K562 (cell line): ENCODE results near the gene PMM1. TPM values are rescaled to one million over a fixed set of nuclear protein-coding genes. Genes with fewer than 3 reads are reported as not detected.
A peak's percentile ranks its signal among the peaks of the same experiment; 100 is the strongest.

Experiments used
- AFF4 ChIP-seq: sonication (generic); formaldehyde crosslinking; IDR thresholded peaks from 2 replicates; pipeline ENCODE4 v1.8.0; 2023; ENCODE audit warnings: mild to moderate bottlenecking, missing genetic modification reagents
- CBFA2T2 ChIP-seq: fragments of 450-650 bp; conservative IDR thresholded peaks from 2 replicates; pipeline ENCODE4 v1.6.1; 2017; ENCODE audit warnings: mild to moderate bottlenecking
- HCFC1 ChIP-seq: IDR thresholded peaks from 2 replicates; pipeline ENCODE4 v1.6.1; 2012; ENCODE audit warnings: low read depth, low read length, improper control_type of control experiment
- HDAC2 ChIP-seq: fragments of 450-650 bp; IDR thresholded peaks from 2 replicates; pipeline ENCODE4 v1.6.1; 2016; ENCODE audit warnings: mild to moderate bottlenecking
- KLF10 ChIP-seq: fragments of 250-450 bp; sonication (Bioruptor Pico); IDR thresholded peaks from 2 replicates; pipeline ENCODE4 v1.6.1; 2021; ENCODE audit warnings: matching md5 sums
- LARP7 ChIP-seq: fragments of 450-650 bp; IDR thresholded peaks from 2 replicates; pipeline ENCODE4 v1.6.1; 2016
- MYC ChIP-seq, 2 experiments: fragments of 250-450 bp in 1 of 2; sonication (Bioruptor Pico) in 1 of 2; IDR thresholded peaks; 2 replicates each; pipeline versions ENCODE4 v1.5.1 to v1.6.1; 2012 to 2021; ENCODE audit warnings: low read depth in 2 of 2, borderline replicate concordance in 1 of 2, improper control_type of control experiment in 1 of 2, low read length in 1 of 2, mild to moderate bottlenecking in 1 of 2, moderate library complexity in 1 of 2
- SETDB1 ChIP-seq: IDR thresholded peaks from one replicate; pipeline ENCODE4 v1.6.1; 2012; ENCODE audit warnings: low read length, control low read depth, inconsistent platforms
- U2AF1 ChIP-seq: fragments of 200-400 bp; formaldehyde crosslinking; optimal IDR thresholded peaks from 2 replicates; pipeline ENCODE3; 2017; ENCODE audit warnings: mild to moderate bottlenecking, low read depth, low read length, moderate library complexity
- ZBTB12 ChIP-seq: fragments of 250-450 bp; sonication (Bioruptor Pico); IDR thresholded peaks from 2 replicates; pipeline ENCODE4 v1.4.0; 2020
- ZBTB8A ChIP-seq: fragments of 450-650 bp; IDR thresholded peaks from 2 replicates; pipeline ENCODE4 v1.6.1; 2018; ENCODE audit warnings: mild to moderate bottlenecking, moderate library complexity; ENCODE audit not compliant: partially characterized antibody
- ZNF583 ChIP-seq: fragments of 250-450 bp; sonication (Bioruptor Pico); IDR thresholded peaks from 2 replicates; pipeline ENCODE4 v1.4.0; 2020
- ZNF766 ChIP-seq: fragments of 200-800 bp; sonication (Bioruptor generic); conservative IDR thresholded peaks from 2 replicates; pipeline ENCODE4 v1.6.1; 2016; ENCODE audit warnings: missing genetic modification characterization, missing compliant biosample characterization
- polyA plus RNA-seq, 8 experiments: library from polyadenylated mRNA; depleted of rRNA in 4 of 8; stranded (reverse) in 5 of 8; unstranded in 3 of 8; fragments of >200 nt; fragmentation: Nextera tagmentation in 2 of 8; fragmentation: Illumina TruSeq in 1 of 8; extraction: Ambion mirVana in 2 of 8; extraction: Trizol in 1 of 8; gene quantifications; 2 replicates each; pipeline versions ENCODE4 v1.2.1 to v1.2.3, GENCODE V29; 2011 to 2014; ENCODE audit warnings: inconsistent platforms in 1 of 8, missing spikeins in 1 of 8
- total RNA-seq, 7 experiments: library from RNA; depleted of rRNA in 6 of 7; stranded (reverse); fragments of >200 nt in 6 of 7; fragmentation: Illumina TruSeq in 2 of 7; extraction: Trizol in 2 of 7; gene quantifications; 2 replicates each; pipeline versions ENCODE4 v1.2.1 to v1.2.3, GENCODE V29; 2011 to 2021; ENCODE audit warnings: low replicate concordance in 1 of 7
- TF ChIP-seq, protein P1 (sequence below), 2 experiments: fragments of 450-650 bp; formaldehyde crosslinking in 1 of 2; IDR thresholded peaks; 2 replicates each; pipeline versions ENCODE4 v1.4.0 to v1.6.1; 2014 to 2020; ENCODE audit warnings: mild to moderate bottlenecking in 2 of 2, borderline replicate concordance in 1 of 2, low read depth in 1 of 2

Gene PMM1
- total and polyA plus RNA-seq, 9 of the 15 experiments (the other 6 are each of a cell fraction or from before 2014, with no cell fraction given) = 10.2 to 31.7 (median 20.3) TPM

GRCh38 chr22:41621099-41621910 is 31.7 kb upstream of the PMM1 start, which contains the start of gene XRCC6 (continued):
- TF ChIP-seq, protein P1, sequence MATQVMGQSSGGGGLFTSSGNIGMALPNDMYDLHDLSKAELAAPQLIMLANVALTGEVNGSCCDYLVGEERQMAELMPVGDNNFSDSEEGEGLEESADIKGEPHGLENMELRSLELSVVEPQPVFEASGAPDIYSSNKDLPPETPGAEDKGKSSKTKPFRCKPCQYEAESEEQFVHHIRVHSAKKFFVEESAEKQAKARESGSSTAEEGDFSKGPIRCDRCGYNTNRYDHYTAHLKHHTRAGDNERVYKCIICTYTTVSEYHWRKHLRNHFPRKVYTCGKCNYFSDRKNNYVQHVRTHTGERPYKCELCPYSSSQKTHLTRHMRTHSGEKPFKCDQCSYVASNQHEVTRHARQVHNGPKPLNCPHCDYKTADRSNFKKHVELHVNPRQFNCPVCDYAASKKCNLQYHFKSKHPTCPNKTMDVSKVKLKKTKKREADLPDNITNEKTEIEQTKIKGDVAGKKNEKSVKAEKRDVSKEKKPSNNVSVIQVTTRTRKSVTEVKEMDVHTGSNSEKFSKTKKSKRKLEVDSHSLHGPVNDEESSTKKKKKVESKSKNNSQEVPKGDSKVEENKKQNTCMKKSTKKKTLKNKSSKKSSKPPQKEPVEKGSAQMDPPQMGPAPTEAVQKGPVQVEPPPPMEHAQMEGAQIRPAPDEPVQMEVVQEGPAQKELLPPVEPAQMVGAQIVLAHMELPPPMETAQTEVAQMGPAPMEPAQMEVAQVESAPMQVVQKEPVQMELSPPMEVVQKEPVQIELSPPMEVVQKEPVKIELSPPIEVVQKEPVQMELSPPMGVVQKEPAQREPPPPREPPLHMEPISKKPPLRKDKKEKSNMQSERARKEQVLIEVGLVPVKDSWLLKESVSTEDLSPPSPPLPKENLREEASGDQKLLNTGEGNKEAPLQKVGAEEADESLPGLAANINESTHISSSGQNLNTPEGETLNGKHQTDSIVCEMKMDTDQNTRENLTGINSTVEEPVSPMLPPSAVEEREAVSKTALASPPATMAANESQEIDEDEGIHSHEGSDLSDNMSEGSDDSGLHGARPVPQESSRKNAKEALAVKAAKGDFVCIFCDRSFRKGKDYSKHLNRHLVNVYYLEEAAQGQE (IDR thresholded peaks at IDR 0.05; ENCODE audit: borderline replicate concordance) = peak; percentile 55
- TF ChIP-seq, protein P1 (CRISPR knock-in tag; IDR thresholded peaks at IDR 0.05; ENCODE audit: low read depth) = peak; percentile 55; the same call in 1 of the 2 replicates
- TF ChIP-seq CBFA2T2 = no peak
- no peak for TF ChIP-seq ZNF766 (CRISPR knock-in tag)
- TF ChIP-seq SETDB1 = no peak
- TF ChIP-seq HDAC2 = no peak
- TF ChIP-seq U2AF1 = no peak
- TF ChIP-seq KLF10 (CRISPR knock-in tag) = no peak
- TF ChIP-seq ZBTB8A = no peak
- no peak for TF ChIP-seq ZNF583 (CRISPR knock-in tag)
- TF ChIP-seq AFF4 = 0 out of 2 replicates have a peak, but pooled peaks have one; percentile 82
- 0 out of 2 replicates have a peak, but pooled peaks have one; percentile 5 for TF ChIP-seq MYC (IDR thresholded peaks at IDR 0.05; ENCODE audit: low read depth, low read length)
- no peak for TF ChIP-seq MYC (CRISPR knock-in tag; IDR thresholded peaks at IDR 0.05; ENCODE audit: borderline replicate concordance, low read depth)
- TF ChIP-seq HCFC1 = no peak; the same call in none of the 2 replicates
- 0 out of 2 replicates have a peak, but pooled peaks have one; percentile 50 for TF ChIP-seq LARP7
- TF ChIP-seq ZBTB12 = peak; percentile 79
